ENCODE data around the gene LRG1.
A peak's percentile ranks its signal among the peaks of the same experiment; 100 is the strongest.

The LRG1 gene

DNA sequence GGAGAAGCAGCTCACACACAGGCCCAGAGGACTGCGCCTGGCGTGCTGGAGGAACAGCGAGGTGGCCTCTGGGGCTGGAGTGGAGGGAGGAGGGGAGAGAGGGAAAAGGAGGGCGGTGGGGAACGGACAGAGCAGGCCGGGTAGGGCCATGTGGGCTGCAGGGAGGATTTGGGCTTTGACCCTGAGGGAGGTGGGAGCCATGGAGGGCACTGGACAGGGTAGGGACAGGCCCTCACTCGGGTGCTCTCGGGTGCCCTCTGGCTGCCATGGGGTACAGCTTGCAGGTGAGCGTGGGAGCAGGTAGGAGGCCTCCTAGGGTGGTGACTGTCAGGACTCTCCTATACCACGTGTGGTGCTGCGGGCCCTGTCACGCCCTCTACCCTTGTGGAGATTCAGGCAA, 44.4 kb downstream of the LRG1 start:
- Histone ChIP-seq H3K27me3 (ENCODE audit: low read length) (no peaks in the 10 kb centered on the region), H3K79me2 (ENCODE audit: insufficient read depth, low read length) (no peaks in the 10 kb centered on the region), H3K9me3 (ENCODE audit: insufficient read depth, low read length) (no peaks in the 10 kb centered on the region), H2AFZ (ENCODE audit: low read depth, low read length, severe bottlenecking) (no peak overlapping the region), H3K9ac (ENCODE audit: low read length) (no peak overlapping the region), H3K9me2 (replicated peaks; ENCODE audit: insufficient read depth, low read length) (no peaks in the 10 kb centered on the region), H3K4me3 (ENCODE audit: insufficient read depth, low read length, poor library complexity, severe bottlenecking) (no peak overlapping the region), H3K27ac (ENCODE audit: low read depth, low read length) (no peak overlapping the region), H3K4me2 (ENCODE audit: low read depth, low read length, poor library complexity, severe bottlenecking) (no peak overlapping the region), H4K20me1 (ENCODE audit: low read depth, low read length) (no peaks in the 10 kb centered on the region), H3F3A (ENCODE audit: insufficient read depth) (no peaks in the 10 kb centered on the region), H3K36me3 (ENCODE audit: low read length) (no peaks in the 10 kb centered on the region)
- TF ChIP-seq EZH2phosphoT487 (conservative IDR thresholded peaks at IDR 0.05; ENCODE audit: low read length): no peak
- TF ChIP-seq, protein P1, sequence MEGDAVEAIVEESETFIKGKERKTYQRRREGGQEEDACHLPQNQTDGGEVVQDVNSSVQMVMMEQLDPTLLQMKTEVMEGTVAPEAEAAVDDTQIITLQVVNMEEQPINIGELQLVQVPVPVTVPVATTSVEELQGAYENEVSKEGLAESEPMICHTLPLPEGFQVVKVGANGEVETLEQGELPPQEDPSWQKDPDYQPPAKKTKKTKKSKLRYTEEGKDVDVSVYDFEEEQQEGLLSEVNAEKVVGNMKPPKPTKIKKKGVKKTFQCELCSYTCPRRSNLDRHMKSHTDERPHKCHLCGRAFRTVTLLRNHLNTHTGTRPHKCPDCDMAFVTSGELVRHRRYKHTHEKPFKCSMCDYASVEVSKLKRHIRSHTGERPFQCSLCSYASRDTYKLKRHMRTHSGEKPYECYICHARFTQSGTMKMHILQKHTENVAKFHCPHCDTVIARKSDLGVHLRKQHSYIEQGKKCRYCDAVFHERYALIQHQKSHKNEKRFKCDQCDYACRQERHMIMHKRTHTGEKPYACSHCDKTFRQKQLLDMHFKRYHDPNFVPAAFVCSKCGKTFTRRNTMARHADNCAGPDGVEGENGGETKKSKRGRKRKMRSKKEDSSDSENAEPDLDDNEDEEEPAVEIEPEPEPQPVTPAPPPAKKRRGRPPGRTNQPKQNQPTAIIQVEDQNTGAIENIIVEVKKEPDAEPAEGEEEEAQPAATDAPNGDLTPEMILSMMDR (IDR thresholded peaks at IDR 0.05; ENCODE audit: insufficient read depth, low read length, poor library complexity, severe bottlenecking): peak; percentile 46

DNA sequence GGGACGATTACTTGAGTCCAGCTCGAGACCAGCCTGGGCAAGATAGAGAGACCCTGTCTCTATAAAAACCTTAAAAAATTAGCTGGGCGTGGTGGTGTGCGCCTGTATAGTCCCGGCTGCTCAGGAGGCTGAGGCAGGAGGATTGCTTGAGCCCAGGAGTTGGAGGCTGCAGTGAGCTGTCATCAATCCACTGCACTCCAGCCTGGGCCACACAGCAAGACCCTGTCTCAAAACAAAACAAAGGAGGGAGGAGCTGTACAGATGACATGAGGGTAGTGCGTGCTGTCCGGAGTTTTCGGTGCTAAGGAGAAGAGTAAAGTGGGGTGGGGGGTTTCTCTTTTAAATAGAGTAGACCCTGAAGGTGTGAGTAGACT, 45.2 kb downstream of the LRG1 start:
- Histone ChIP-seq H3K36me3 (ENCODE audit: low read length) (no peaks in the 10 kb centered on the region), H3K27me3 (ENCODE audit: low read length) (no peaks in the 10 kb centered on the region), H3K79me2 (ENCODE audit: insufficient read depth, low read length) (no peaks in the 10 kb centered on the region), H3K9ac (ENCODE audit: low read length) (no peak overlapping the region), H3K9me3 (ENCODE audit: insufficient read depth, low read length) (no peaks in the 10 kb centered on the region), H4K20me1 (ENCODE audit: low read depth, low read length) (no peaks in the 10 kb centered on the region), H3K9me2 (replicated peaks; ENCODE audit: insufficient read depth, low read length) (no peaks in the 10 kb centered on the region), H3K27ac (ENCODE audit: low read depth, low read length) (no peak overlapping the region), H3K4me2 (ENCODE audit: low read depth, low read length, poor library complexity, severe bottlenecking) (no peak overlapping the region), H3K4me3 (ENCODE audit: insufficient read depth, low read length, poor library complexity, severe bottlenecking) (no peak overlapping the region), H3F3A (ENCODE audit: insufficient read depth) (no peaks in the 10 kb centered on the region), H2AFZ (ENCODE audit: low read depth, low read length, severe bottlenecking) (no peak overlapping the region)
- TF ChIP-seq EZH2phosphoT487 (conservative IDR thresholded peaks at IDR 0.05; ENCODE audit: low read length): no peak
- TF ChIP-seq, protein P1 (IDR thresholded peaks at IDR 0.05; ENCODE audit: insufficient read depth, low read length, poor library complexity, severe bottlenecking): no peak

DNA sequence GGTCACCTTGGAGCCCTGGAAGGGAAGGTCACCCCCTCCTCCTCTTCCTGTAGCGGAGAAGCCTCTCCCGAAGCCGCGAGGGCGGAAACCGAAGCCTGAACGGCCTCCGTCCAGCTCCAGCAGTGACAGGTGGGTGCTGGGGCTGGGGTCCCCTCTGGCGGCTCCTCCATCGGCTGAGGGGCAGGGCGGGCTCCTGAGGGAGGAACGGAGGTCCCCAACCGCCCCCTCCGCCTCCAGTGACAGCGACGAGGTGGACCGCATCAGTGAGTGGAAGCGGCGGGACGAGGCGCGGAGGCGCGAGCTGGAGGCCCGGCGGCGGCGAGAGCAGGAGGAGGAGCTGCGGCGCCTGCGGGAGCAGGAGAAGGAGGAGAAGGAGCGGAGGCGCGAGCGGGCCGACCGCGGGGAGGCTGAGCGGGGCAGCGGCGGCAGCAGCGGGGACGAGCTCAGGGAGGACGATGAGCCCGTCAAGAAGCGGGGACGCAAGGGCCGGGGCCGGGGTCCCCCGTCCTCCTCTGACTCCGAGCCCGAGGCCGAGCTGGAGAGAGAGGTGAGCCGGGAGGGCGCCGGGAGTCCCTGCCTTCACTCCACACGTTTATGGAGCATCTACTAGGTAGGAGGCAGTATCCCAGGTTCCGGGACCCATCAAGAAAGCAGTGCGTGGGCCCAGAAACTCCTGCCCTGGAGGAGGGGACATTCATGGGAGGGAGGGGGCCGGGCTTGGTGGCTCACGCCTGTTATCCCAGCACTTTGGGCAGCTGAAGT, 45.7 kb downstream of the LRG1 start:
- TF ChIP-seq EZH2phosphoT487 (conservative IDR thresholded peaks at IDR 0.05; ENCODE audit: low read length): no peak
- TF ChIP-seq, protein P1 (IDR thresholded peaks at IDR 0.05; ENCODE audit: insufficient read depth, low read length, poor library complexity, severe bottlenecking): no peak
- no peak overlapping the region for H2AFZ ChIP-seq (ENCODE audit: low read depth, low read length, severe bottlenecking)
- no peaks in the 10 kb centered on the region for H3K36me3 ChIP-seq (ENCODE audit: low read length)

More for the DNA sequence above, 45.7 kb downstream of the LRG1 start:
- Histone ChIP-seq H3K9me3 (ENCODE audit: insufficient read depth, low read length) (no peaks in the 10 kb centered on the region), H3K4me3 (ENCODE audit: insufficient read depth, low read length, poor library complexity, severe bottlenecking) (no peak overlapping the region), H3K4me2 (ENCODE audit: low read depth, low read length, poor library complexity, severe bottlenecking) (no peak overlapping the region), H3K79me2 (ENCODE audit: insufficient read depth, low read length) (no peaks in the 10 kb centered on the region), H3K27me3 (ENCODE audit: low read length) (no peaks in the 10 kb centered on the region), H3F3A (ENCODE audit: insufficient read depth) (no peaks in the 10 kb centered on the region), H3K9me2 (replicated peaks; ENCODE audit: insufficient read depth, low read length) (no peaks in the 10 kb centered on the region), H4K20me1 (ENCODE audit: low read depth, low read length) (no peaks in the 10 kb centered on the region), H3K27ac (ENCODE audit: low read depth, low read length) (no peak overlapping the region), H3K9ac (ENCODE audit: low read length) (no peak overlapping the region)
